SH-SY5Y (cell line): ENCODE measurements around the gene SARNP.

ENCODE experiments used
- GATA2 ChIP-seq: IDR thresholded peaks from 2 replicates; pipeline ENCODE4 v1.6.1; 2011; ENCODE audit warnings: mild to moderate bottlenecking, low read depth, low read length
- GATA3 ChIP-seq: IDR thresholded peaks from 2 replicates; pipeline ENCODE4 v1.6.1; 2011; ENCODE audit warnings: low read depth, mild to moderate bottlenecking, low read length, moderate library complexity

SARNP gene

GRCh38 chr12:55817345-55818139, at the start of gene SARNP, which contains the start of gene ORMDL2:
SARNP (minus strand) TSS chr12:55817724; CDS start chr12:55817701, 23 bp downstream.
ORMDL2 (plus strand) TSS chr12:55818041; CDS start chr12:55819000, 959 bp downstream.
- no peak for TF ChIP-seq GATA3
- no peak for TF ChIP-seq GATA2

- TF ChIP-seq GATA2 (no peak), GATA3 (no peak)
These were observed 47.8 kb upstream of the SARNP start for GRCh38 chr12:55865327-55865726.

GRCh38 chr12:55862286-55862685, 44.8 kb upstream of the SARNP start:
- TF ChIP-seq GATA2 (no peak), GATA3 (no peak)

- TF ChIP-seq GATA2: no peak
These were observed 44.3 kb upstream of the SARNP start for GRCh38 chr12:55861871-55862270.

- TF ChIP-seq GATA3 (no peak), GATA2 (no peak)
These were observed 43.9 kb upstream of the SARNP start for GRCh38 chr12:55861396-55861795.

- 0 out of 2 replicates have a peak, but pooled peaks have one; percentile 35 for TF ChIP-seq GATA3
- TF ChIP-seq GATA2: no peak
These were observed 35.2 kb upstream of the SARNP start for GRCh38 chr12:55852740-55853139.

GRCh38 chr12:55850893-55851292, 33.4 kb upstream of the SARNP start:
- no peak for TF ChIP-seq GATA2
- TF ChIP-seq GATA3: no peak

GRCh38 chr12:55850401-55850800, 32.9 kb upstream of the SARNP start:
- TF ChIP-seq GATA2: no peak
- no peak for TF ChIP-seq GATA3

- no peak for TF ChIP-seq GATA3
- TF ChIP-seq GATA2: no peak
These were observed 32.3 kb upstream of the SARNP start for GRCh38 chr12:55849616-55850343.

- TF ChIP-seq GATA3 (no peak), GATA2 (no peak)
These were observed 30.2 kb upstream of the SARNP start for GRCh38 chr12:55847603-55848291.

GRCh38 chr12:55847033-55847432, 29.5 kb upstream of the SARNP start:
- TF ChIP-seq GATA3 (no peak), GATA2 (no peak)

GRCh38 chr12:55845785-55846496, 28.4 kb upstream of the SARNP start:
- no peak for TF ChIP-seq GATA2
- no peak for TF ChIP-seq GATA3

- TF ChIP-seq GATA2 (no peak), GATA3 (no peak)
These were observed 27.8 kb upstream of the SARNP start for GRCh38 chr12:55845361-55845760.

- TF ChIP-seq GATA2 (no peak), GATA3 (no peak)
These were observed 27.4 kb upstream of the SARNP start for GRCh38 chr12:55844961-55845360.
